Non-pigmented ciliary epithelial cell (primary cell): ENCODE data around the gene PRND.
"Not testable (repeated sequence)": the region's sequence is repeated elsewhere in the genome, so short reads cannot be mapped to it uniquely, and the experiment has no call there.

Experiments used
- DNase-seq: peaks from one replicate; pipeline ENCODE4 v3.0.0-alpha.2; 2010; ENCODE audit warnings: low read depth

The PRND gene

GRCh38 chr20:4737857-4738627 is 16.3 kb downstream of the PRND start:
- DNase-seq, result no peak

GRCh38 chr20:4740774-4741431 is 19.2 kb downstream of the PRND start:
- no peak for DNase-seq

- no peak for DNase-seq
These were observed 27.1 kb downstream of the PRND start for GRCh38 chr20:4748847-4749246.

- no peak for DNase-seq
These were observed 27.6 kb downstream of the PRND start for GRCh38 chr20:4749326-4749725.

GRCh38 chr20:4750381-4750780 is 28.7 kb downstream of the PRND start:
- no peak for DNase-seq

GRCh38 chr20:4759100-4759884 is 37.6 kb downstream of the PRND start:
- not testable (repeated sequence) for DNase-seq

GRCh38 chr20:4763261-4763660 is 41.6 kb downstream of the PRND start:
- no peak for DNase-seq

- DNase-seq, result no peak
These were observed 42.2 kb downstream of the PRND start for GRCh38 chr20:4763723-4764510.

- DNase-seq, result no peak
These were observed 43.1 kb downstream of the PRND start for GRCh38 chr20:4764805-4765204.

GRCh38 chr20:4765681-4766080 is 44.0 kb downstream of the PRND start:
- DNase-seq, result no peak

- DNase-seq, result no peak
These were observed 44.9 kb downstream of the PRND start for GRCh38 chr20:4766631-4767030.

GRCh38 chr20:4767084-4767483 is 45.4 kb downstream of the PRND start:
- no peak for DNase-seq

GRCh38 chr20:4769328-4769727 is 47.6 kb downstream of the PRND start:
- no peak for DNase-seq

- no peak for DNase-seq
These were observed 48.3 kb downstream of the PRND start for GRCh38 chr20:4770026-4770425.

GRCh38 chr20:4771004-4771403 is 49.3 kb downstream of the PRND start:
- no peak for DNase-seq

- no peak for DNase-seq
These were observed 50.4 kb downstream of the PRND start for GRCh38 chr20:4772132-4772531.

- not testable (repeated sequence) for DNase-seq
These were observed 51.3 kb downstream of the PRND start for GRCh38 chr20:4773014-4773413.

- no peak for DNase-seq
These were observed 52.0 kb downstream of the PRND start for GRCh38 chr20:4773736-4774135.

GRCh38 chr20:4774207-4774606 is 52.5 kb downstream of the PRND start:
- no peak for DNase-seq

- DNase-seq, result no peak
These were observed 53.8 kb downstream of the PRND start for GRCh38 chr20:4775322-4776078.

- DNase-seq, result no peak
These were observed 54.4 kb downstream of the PRND start for GRCh38 chr20:4776079-4776630.
